ENCODE results near the gene RARRES2. TPM values are rescaled to one million over a fixed set of nuclear protein-coding genes. Genes with fewer than 3 reads are reported as not detected.

Gene RARRES2
- total RNA-seq, 4 donors from 2014 or later = 143 to 193 (median 173) TPM

DNA sequence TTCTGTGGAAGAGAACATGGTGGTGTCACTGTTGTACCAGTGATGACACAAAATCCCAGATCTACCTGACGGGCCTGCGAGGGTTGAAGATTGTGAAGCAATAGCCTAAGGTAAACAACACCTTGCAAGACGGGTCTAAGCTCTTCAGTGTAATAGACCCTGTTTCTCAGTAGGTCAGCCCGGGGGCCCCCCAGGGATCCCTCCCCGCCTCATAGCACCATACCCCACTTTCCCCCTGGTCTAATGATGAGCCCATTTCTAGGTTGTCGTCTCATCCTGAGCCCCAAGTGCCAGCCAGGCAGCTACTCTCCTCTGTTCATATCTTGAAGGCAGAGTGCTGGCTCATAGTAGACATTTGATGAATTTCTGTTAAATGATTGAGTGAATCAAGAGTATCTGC is 15.5 kb downstream of the RARRES2 start:
- Histone ChIP-seq H3K9me3 (no peaks in the 10 kb centered on the region), H3K27ac (replicated peaks in 1 of 4) (no peak overlapping the region), H3K4me3 (no peak overlapping the region), H3K27me3 (no peaks in the 10 kb centered on the region), H3K36me3 (peaks cover 3 to 55% (median 24%) of the 10 kb centered on the region in 4 donors), H3K4me1 (peaks cover 0 to 34% (median 29%) of the 10 kb centered on the region in 4 donors)
- no peak for DNase-seq (ENCODE audit: extremely low spot score)
- 91% methylated on average over 6 of the region's 6 CpGs for WGBS
- intact Hi-C loops (cut with DNase I) = no loop called here
- TF ChIP-seq EP300 (IDR thresholded peaks at IDR 0.05) (no peak), POLR2AphosphoS5 (IDR thresholded peaks at IDR 0.05) (no peak), POLR2A (IDR thresholded peaks at IDR 0.05; ENCODE audit: low read depth) (no peak)
- TF ChIP-seq, protein P1, sequence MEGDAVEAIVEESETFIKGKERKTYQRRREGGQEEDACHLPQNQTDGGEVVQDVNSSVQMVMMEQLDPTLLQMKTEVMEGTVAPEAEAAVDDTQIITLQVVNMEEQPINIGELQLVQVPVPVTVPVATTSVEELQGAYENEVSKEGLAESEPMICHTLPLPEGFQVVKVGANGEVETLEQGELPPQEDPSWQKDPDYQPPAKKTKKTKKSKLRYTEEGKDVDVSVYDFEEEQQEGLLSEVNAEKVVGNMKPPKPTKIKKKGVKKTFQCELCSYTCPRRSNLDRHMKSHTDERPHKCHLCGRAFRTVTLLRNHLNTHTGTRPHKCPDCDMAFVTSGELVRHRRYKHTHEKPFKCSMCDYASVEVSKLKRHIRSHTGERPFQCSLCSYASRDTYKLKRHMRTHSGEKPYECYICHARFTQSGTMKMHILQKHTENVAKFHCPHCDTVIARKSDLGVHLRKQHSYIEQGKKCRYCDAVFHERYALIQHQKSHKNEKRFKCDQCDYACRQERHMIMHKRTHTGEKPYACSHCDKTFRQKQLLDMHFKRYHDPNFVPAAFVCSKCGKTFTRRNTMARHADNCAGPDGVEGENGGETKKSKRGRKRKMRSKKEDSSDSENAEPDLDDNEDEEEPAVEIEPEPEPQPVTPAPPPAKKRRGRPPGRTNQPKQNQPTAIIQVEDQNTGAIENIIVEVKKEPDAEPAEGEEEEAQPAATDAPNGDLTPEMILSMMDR (IDR thresholded peaks at IDR 0.05) = no peak

DNA sequence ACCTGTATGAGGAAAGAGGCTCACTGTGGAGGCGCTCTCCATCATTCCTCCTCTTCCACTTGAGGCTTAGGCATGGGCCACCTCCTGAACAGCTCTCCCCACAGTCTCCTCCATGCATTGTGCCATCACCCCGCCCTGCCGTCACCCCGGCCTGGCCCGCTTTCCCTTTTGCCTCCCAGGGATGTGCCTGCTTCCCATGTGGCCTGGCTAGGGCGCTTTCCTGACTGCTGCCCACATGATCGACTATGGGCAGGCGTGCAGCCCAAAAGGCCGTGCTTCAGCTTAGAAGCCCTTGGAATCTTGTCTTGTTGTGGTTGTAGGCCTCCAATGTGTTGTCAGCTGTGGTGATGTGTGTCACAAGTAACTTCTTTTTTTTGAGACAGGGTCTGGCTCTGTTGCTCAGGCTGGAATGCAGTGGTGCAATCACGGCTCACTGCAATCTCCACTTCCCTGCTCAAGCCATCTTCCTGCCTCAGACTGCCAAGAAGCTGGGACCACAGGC is 16.3 kb downstream of the RARRES2 start:
- H3K36me3 ChIP-seq = peaks cover 0 to 48% (median 20%) of the 10 kb centered on the region in 4 donors
- no peaks in the 10 kb centered on the region for H3K27me3 ChIP-seq
- TF ChIP-seq, protein P1 (IDR thresholded peaks at IDR 0.05) = no peak
- TF ChIP-seq POLR2AphosphoS5 (IDR thresholded peaks at IDR 0.05) (peak in 1 of 2 donors; percentile 13), POLR2A (IDR thresholded peaks at IDR 0.05; ENCODE audit: low read depth) (no peak)
- H3K4me3 ChIP-seq = no peak overlapping the region
- no peak for DNase-seq (ENCODE audit: extremely low spot score)
- H3K4me1 ChIP-seq = peaks cover 0 to 34% (median 29%) of the 10 kb centered on the region in 4 donors
- intact Hi-C loops (cut with DNase I) = no loop called here
- WGBS = 79% methylated on average over 10 of the region's 10 CpGs
- H3K9me3 ChIP-seq = no peaks in the 10 kb centered on the region
- H3K27ac ChIP-seq (replicated peaks in 1 of 4) = peak overlapping the region in 1 of 4 donors; percentile 27

DNA sequence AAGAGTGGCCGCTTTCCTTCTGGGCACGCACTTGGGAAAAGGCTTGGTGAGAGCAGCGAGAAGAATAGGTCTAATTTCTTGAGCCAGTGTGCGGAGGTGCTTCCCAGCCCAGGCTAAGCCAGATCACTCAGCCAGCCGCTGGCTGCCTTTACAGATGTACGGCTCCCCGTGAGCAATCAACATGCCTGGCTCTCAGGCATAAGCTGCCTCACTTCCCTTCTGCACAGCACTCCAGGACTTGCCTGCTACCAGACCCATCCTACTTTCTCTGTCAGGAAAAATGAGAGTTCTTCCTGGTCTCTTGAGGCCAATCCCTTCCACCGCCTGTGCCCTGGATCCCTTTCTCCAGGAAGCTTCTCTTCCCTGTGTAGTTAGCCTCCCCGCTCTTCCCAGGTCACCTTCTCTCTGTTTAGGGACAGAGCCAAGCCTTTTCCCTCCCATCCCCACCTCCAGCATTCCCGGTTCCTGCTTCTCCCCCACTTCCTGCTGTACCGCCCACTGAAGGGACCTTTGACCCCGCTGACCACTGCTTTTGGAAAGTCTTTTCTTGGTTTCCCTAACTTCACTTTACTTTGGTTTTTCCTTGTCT is 17.0 kb downstream of the RARRES2 start:
- Histone ChIP-seq H3K36me3 (peaks cover 0 to 41% (median 13%) of the 10 kb centered on the region in 4 donors), H3K9me3 (no peaks in the 10 kb centered on the region), H3K27me3 (no peaks in the 10 kb centered on the region), H3K4me1 (peaks cover 0 to 34% (median 29%) of the 10 kb centered on the region in 4 donors), H3K4me3 (peak overlapping the region in 3 of 4 donors; percentile 80 to 97 (median 87)), H3K27ac (replicated peaks in 1 of 4) (peak overlapping the region; percentile 85 to 91 (median 88))
- no peak for DNase-seq (ENCODE audit: extremely low spot score)
- 76% methylated on average over 12 of the region's 12 CpGs for WGBS
- intact Hi-C loops (cut with DNase I) = no loop called here
- TF ChIP-seq EP300 (IDR thresholded peaks at IDR 0.05) = no peak
- no peak for TF ChIP-seq POLR2AphosphoS5 (IDR thresholded peaks at IDR 0.05)
- no peak for TF ChIP-seq POLR2A (IDR thresholded peaks at IDR 0.05; ENCODE audit: low read depth)
- TF ChIP-seq, protein P1 (IDR thresholded peaks at IDR 0.05) = no peak

DNA sequence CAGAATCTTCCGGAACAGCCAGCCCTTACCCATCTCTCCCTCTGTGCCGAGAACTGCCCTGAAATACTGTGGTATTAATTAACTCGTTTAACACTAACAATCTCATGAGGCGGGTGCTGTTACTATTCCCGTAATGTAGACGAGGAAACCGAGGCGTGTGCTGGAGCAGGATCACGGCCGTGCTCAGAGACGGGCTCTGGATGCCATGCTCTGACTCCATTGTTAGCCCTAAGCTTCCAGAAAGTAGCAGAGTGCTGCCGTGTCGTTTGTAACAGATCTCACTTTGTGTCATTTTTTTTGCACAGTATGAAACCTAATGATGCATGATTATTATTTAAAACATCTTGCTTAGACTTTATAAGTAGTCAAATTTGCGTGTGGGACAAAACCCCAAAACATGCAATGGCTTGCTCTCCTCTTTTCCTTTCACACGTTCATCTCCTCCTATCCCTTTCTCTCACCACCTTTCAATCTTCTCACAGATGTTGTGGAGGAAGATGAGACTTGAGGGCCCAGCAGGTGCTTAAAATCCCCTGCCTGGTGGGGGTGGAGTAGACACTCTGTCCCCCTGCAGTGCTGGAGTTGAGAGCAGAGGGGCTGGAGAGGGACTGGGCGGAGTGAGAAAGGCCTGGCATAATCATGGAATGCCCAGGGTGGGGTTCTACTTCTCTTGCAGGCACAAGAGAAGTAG is 17.6 kb downstream of the RARRES2 start:
- no peak for TF ChIP-seq POLR2AphosphoS5 (IDR thresholded peaks at IDR 0.05)
- no peak for TF ChIP-seq EP300 (IDR thresholded peaks at IDR 0.05)
- TF ChIP-seq, protein P1 (IDR thresholded peaks at IDR 0.05) = no peak
- no peak for TF ChIP-seq POLR2A (IDR thresholded peaks at IDR 0.05; ENCODE audit: low read depth)
- Histone ChIP-seq H3K9me3 (no peaks in the 10 kb centered on the region), H3K27me3 (no peaks in the 10 kb centered on the region), H3K27ac (replicated peaks in 1 of 4) (peak overlapping the region; percentile 85 to 91 (median 88)), H3K4me3 (peak overlapping the region; percentile 80 to 97 (median 88)), H3K4me1 (peaks cover 0 to 34% (median 29%) of the 10 kb centered on the region in 4 donors), H3K36me3 (peaks cover 0 to 35% (median 10%) of the 10 kb centered on the region in 4 donors)
- intact Hi-C loops (cut with DNase I) = no loop called here
- no peak for DNase-seq (ENCODE audit: extremely low spot score)
- 14% methylated on average over 16 of the region's 16 CpGs for WGBS

All from esophagus muscularis mucosa (tissue), 4 donors.